AG04449 (cell line): ENCODE results near the gene SYT3.

Experiments used
- CTCF ChIA-PET: fragments of 350-600 bp; formaldehyde crosslinking; extraction: SDS; loops from one replicate; lab custom pipeline; 2021; ENCODE audit warnings: antibody characterized with exemption; lab: Yijun Ruan, JAX
- POLR2A ChIA-PET: fragments of 400-600, 350-600 bp; formaldehyde crosslinking; extraction: SDS; loops from one replicate; lab custom pipeline; 2020; ENCODE audit warnings: antibody characterized with exemption, inconsistent platforms; lab: Yijun Ruan, JAX
- DNase-seq: peaks from one replicate; pipeline ENCODE4 v3.0.0-alpha.2; 2010; ENCODE audit warnings: low read depth, low spot score
- H3K4me3 ChIP-seq: 2 replicates; pipeline ENCODE4 v1.5.1; 2011; ENCODE audit warnings: low read depth, mild to moderate bottlenecking, control low read depth, low read length
- TF ChIP-seq, protein P1 (sequence below): IDR thresholded peaks from one replicate; pipeline ENCODE4 v1.5.1; 2011; ENCODE audit warnings: mild to moderate bottlenecking, moderate library complexity, low read length, control low read depth, inconsistent platforms; ENCODE audit not compliant: insufficient read depth; ENCODE audit errors: missing control alignments

Gene SYT3

DNA sequence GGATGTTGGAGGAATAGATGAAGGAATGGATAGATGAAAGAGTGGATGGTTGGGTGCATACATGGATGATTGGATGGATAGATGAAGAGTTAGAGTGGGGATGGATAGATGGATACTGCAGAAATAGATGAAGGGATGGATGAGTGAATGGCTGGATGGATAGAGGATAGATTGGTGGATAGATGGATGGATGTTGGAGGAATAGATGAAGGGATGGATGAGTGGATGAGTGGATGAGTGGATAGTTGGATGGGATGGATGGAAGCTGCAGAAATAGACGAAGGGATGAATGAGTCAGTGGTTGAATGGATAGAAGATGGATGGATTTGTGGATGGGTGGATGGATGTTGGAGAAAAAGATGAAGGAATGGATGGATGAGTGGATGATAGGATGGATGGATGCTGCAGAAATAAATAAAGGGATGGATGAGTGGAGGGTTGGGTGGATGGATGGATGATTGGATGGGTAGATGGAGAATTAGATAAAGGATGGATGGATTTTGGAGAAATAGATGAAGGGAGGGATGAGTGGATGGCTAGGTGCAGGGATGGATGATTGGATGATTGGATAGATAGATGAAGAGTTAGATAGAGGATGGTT is 4.7 kb upstream of the SYT3 start:
- POLR2A ChIA-PET: no interaction called here
- CTCF ChIA-PET: interaction anchor here (2.2 kb wide), 1 partner anchor 25 kb away, joined by 6 read pairs; no protein-coding TSS in a partner anchor

DNA sequence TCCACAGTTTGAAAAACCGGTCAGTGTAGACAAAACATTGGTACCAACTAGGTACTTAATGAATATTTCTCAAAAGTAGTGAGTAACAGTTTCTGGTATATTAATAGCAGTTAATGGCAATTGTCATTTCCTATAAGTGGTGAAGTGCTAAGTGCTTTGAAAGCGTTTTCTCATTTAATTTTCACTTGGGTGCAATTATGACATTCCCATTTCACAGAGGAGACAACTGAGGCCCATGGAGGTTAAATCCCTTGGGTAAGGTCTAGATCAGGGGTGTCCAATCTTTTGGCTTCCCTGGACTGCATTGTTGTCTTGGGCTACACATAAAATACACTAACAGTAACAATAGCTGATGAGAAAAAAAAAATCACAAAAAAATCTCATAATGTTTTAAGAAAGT is 687 bp upstream of the SYT3 start:
- ChIA-PET POLR2A (no interaction called here), CTCF (no interaction called here)
- TF ChIP-seq, protein P1, sequence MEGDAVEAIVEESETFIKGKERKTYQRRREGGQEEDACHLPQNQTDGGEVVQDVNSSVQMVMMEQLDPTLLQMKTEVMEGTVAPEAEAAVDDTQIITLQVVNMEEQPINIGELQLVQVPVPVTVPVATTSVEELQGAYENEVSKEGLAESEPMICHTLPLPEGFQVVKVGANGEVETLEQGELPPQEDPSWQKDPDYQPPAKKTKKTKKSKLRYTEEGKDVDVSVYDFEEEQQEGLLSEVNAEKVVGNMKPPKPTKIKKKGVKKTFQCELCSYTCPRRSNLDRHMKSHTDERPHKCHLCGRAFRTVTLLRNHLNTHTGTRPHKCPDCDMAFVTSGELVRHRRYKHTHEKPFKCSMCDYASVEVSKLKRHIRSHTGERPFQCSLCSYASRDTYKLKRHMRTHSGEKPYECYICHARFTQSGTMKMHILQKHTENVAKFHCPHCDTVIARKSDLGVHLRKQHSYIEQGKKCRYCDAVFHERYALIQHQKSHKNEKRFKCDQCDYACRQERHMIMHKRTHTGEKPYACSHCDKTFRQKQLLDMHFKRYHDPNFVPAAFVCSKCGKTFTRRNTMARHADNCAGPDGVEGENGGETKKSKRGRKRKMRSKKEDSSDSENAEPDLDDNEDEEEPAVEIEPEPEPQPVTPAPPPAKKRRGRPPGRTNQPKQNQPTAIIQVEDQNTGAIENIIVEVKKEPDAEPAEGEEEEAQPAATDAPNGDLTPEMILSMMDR: no peak
- H3K4me3 ChIP-seq: no peak overlapping the region
- DNase-seq: no peak

More for the DNA sequence above, 4.7 kb upstream of the SYT3 start:
- DNase-seq: no peak
- TF ChIP-seq, protein P1: no peak
- H3K4me3 ChIP-seq: no peak overlapping the region

DNA sequence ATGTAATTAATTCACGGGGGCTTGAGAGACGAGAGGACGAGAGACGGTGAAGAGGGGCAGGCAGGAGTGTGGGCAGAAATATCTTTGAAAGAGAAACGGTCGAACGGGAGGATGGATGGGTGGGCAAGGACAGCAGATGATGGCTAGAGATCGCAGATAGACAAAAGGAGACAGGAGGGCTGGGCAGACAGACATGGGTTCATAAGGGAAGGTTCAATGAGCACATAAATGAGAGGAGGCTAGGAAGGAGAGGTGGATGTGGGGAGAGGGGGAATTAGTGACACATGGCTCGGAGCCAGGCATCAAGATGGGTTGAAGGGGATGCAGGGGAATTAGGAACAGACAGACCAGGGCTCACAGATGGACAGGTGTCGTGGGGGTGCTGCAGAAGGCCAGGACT is 1.1 kb downstream of the SYT3 start:
- H3K4me3 ChIP-seq: no peak overlapping the region
- CTCF ChIA-PET: interaction anchor here (1.0 kb wide), 1 partner anchor 82 kb away, joined by 3 read pairs; no protein-coding TSS in a partner anchor

DNA sequence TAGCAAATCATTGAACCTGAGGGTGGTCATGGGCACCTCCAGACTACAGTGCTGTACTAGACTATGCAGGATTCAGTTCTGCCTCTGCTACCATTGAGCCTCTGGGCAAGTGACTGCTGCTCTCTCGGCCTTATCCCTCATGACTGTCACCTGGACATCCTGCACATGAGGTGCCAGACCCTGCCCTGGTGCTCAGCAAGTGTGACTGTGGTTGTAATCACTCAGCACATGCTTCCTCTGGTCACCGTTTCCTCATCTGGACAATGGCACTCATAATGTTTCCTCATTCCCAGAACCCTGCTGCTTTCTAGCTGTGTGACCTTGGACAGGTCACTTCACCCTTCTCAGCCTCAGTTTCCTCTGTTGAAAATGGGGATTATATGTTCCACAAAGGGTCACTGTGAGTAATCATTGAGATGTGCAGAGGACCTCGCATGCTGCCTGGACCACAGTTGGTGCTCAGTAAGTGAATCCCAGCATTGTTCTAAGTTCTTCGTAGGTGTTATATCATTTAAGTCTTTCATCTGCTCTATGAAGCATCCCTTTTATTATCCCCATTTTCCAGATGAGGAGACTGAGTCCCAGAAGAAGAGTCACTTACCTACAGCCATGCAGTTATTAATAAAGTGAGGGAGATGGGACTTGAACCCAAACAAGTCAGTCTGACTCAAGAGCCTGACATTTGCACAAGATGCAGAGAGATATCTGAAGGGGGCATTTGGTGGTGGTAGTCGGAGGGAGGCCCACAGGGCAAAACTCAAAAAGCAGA is 3.2 kb downstream of the SYT3 start:
- DNase-seq: no peak
- no peak overlapping the region for H3K4me3 ChIP-seq
- ChIA-PET POLR2A (no interaction called here), CTCF (interaction anchor here (0.7 kb wide), 1 partner anchor 98 kb away, joined by 4 read pairs; no protein-coding TSS in a partner anchor)
- TF ChIP-seq, protein P1: no peak

More for the DNA sequence above, 1.1 kb downstream of the SYT3 start:
- POLR2A ChIA-PET: no interaction called here
- DNase-seq: no peak
- TF ChIP-seq, protein P1: no peak

DNA sequence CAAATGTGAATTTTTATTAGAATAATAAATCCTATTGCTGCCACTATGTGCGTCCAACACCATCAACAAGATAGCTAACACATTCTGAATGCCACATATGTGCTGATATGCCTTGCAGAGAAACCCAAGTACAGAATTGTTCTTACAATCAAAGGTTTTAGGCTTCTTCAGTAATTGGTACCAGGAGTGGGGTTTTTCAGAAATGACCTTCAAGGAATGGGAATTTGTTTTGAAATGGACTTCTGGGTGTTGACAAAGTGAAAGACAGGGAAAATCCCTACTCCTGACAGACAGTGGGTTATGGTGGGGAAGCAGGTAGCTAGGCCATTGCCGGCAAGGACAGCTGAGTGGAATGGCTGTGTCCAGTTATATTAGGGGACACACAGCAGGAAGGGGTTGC is 5.7 kb downstream of the SYT3 start:
- TF ChIP-seq, protein P1: no peak
- no peak for DNase-seq
- ChIA-PET POLR2A (no interaction called here), CTCF (interaction anchor here (0.7 to 1.2 kb wide), 2 partner anchors 36 to 149 kb away, joined by 3 read pairs; no protein-coding TSS in a partner anchor)
- no peak overlapping the region for H3K4me3 ChIP-seq

DNA sequence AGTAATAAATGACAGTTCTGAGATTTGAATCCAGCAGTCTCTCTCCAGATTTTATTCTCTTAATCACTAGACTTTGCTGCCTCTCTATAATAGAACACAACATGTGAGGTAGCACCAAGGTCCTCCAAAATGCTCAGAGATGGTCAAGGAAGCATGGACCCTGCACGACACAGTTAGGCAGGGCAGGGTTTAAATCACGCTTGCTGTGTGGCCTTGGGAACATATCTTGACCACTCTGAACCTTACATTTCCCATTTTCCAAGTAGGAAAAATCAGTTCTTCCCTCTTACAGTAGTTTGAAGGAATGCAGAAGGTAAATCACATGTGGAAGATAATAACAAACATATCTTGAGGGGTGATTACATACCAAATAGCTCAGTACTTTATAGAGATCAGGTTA is 6.3 kb downstream of the SYT3 start:
- DNase-seq: no peak
- TF ChIP-seq, protein P1: no peak
- no peak overlapping the region for H3K4me3 ChIP-seq
- ChIA-PET CTCF (interaction anchor here (0.7 to 1.2 kb wide), 2 partner anchors 36 to 150 kb away, joined by 3 read pairs; no protein-coding TSS in a partner anchor), POLR2A (no interaction called here)
